ENCODE results near the gene VWA1.
"Not testable (repeated sequence)": the region's sequence is repeated elsewhere in the genome, so short reads cannot be mapped to it uniquely, and the experiment has no call there.

The VWA1 gene

GRCh38 chr1:1426496-1427105 is 8.9 kb upstream of the VWA1 start:
- CTCF ChIA-PET, result interaction anchor here (1.6 kb wide), 1 partner anchor 14 kb away, joined by 5 read pairs; no protein-coding TSS in a partner anchor

DNA sequence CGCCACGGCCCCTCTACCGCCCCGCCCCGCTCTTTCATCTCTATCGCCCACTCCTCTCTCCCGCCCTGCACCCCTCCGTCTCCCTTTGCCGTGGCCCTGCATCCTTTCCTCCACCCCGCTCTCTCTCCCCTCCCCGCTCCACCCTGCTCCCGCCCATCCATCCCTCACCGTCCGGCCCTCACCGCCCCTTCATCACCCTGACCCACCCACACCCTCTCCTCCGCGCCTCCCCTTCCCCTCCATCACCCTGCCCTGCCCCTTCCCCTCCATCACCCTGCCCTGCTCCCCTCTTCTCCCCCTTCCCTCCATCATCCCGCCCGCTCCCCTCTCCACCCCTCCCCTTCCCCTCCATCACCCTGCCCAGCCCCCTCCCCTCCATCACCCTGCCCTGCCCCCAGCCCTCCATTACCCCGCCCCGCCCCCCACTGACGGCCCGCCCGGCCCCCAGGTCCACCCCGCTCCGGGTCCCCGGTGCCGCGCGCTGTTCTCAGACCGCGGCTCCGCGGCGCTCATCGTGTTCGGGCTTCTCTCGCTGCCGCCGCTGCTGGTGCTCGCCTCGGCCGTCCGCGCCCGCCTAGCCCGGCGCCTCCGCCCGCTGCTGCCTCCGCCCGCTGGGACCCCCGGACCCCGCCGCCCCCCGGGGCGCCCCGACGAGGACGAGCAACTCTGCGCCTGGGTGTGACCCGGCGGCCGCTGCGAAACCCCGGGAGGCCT is 8.2 kb upstream of the VWA1 start:
- CTCF ChIA-PET, result interaction anchor here (1.6 kb wide), 1 partner anchor 13 kb away, joined by 5 read pairs; no protein-coding TSS in a partner anchor
- DNase-seq (ENCODE audit: low read depth, low spot score), result no peak
- peak overlapping the region; percentile 44 for H3K4me3 ChIP-seq (ENCODE audit: low read depth, low read length)
- TF ChIP-seq, protein P1, sequence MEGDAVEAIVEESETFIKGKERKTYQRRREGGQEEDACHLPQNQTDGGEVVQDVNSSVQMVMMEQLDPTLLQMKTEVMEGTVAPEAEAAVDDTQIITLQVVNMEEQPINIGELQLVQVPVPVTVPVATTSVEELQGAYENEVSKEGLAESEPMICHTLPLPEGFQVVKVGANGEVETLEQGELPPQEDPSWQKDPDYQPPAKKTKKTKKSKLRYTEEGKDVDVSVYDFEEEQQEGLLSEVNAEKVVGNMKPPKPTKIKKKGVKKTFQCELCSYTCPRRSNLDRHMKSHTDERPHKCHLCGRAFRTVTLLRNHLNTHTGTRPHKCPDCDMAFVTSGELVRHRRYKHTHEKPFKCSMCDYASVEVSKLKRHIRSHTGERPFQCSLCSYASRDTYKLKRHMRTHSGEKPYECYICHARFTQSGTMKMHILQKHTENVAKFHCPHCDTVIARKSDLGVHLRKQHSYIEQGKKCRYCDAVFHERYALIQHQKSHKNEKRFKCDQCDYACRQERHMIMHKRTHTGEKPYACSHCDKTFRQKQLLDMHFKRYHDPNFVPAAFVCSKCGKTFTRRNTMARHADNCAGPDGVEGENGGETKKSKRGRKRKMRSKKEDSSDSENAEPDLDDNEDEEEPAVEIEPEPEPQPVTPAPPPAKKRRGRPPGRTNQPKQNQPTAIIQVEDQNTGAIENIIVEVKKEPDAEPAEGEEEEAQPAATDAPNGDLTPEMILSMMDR (IDR thresholded peaks at IDR 0.05; ENCODE audit: insufficient read depth, low read length, missing control alignments), result no peak
- POLR2A ChIA-PET, result no interaction called here

More at GRCh38 chr1:1426496-1427105, 8.9 kb upstream of the VWA1 start:
- TF ChIP-seq, protein P1 (IDR thresholded peaks at IDR 0.05; ENCODE audit: insufficient read depth, low read length, missing control alignments), result no peak
- no peak overlapping the region for H3K4me3 ChIP-seq (ENCODE audit: low read depth, low read length)
- POLR2A ChIA-PET, result interaction anchor here (0.7 kb wide), 1 partner anchor 27 kb away, joined by 4 read pairs; the partner anchor contains the start of gene CCNL2
- no peak for DNase-seq (ENCODE audit: low read depth, low spot score)

DNA sequence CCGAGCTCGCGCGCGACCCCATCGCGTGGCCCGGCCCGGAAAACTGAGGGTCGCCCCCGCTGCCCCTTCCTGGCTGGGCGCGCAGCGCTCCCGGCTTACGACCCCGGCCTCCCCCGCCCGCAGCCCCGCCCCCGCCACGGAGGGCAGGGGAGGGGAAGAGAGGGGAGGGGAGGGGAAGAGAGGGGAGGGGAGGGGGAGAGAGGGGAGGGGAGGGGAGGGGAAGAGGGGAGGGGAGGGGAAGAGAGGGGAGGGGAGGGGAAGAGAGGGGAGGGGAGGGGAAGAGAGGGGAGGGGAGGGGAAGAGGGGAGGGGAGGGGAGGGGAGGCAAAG is 7.7 kb upstream of the VWA1 start:
- DNase-seq (ENCODE audit: low read depth, low spot score), result no peak
- CTCF ChIA-PET, result no interaction called here
- POLR2A ChIA-PET, result no interaction called here
- TF ChIP-seq, protein P1 (IDR thresholded peaks at IDR 0.05; ENCODE audit: insufficient read depth, low read length, missing control alignments), result no peak
- peak overlapping the region; percentile 44 for H3K4me3 ChIP-seq (ENCODE audit: low read depth, low read length)

- DNase-seq (ENCODE audit: low read depth, low spot score), result no peak
- ChIA-PET POLR2A (no interaction called here), CTCF (interaction anchor here (1.4 to 2.9 kb wide), 2 partner anchors 12 to 29 kb away, joined by 3 to 22 read pairs; partner anchors contain the start of gene CCNL2)
- TF ChIP-seq, protein P1 (IDR thresholded peaks at IDR 0.05; ENCODE audit: insufficient read depth, low read length, missing control alignments), result no peak
- H3K4me3 ChIP-seq (ENCODE audit: low read depth, low read length), result no peak overlapping the region
Measured at GRCh38 chr1:1428174-1428573, 7.3 kb upstream of the VWA1 start.

DNA sequence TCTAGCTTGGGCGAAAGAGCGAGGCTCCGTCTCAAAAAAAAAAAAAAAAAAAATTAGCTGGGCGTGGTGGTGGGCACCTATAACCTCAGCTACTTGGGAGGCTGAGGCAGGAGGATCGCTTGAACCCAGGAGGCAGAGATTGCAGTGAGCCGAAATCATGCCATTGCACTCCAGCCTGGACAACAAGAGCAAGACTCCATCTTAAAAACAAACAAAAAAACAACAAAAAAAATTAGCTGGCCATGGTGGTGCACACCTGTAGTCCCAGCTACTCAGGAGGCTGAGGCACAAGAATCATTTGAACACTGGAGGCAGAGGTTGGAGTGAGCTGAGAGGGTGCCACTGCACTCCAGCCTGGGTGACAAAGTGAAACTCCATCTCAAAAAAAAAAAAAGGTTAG is 6.5 kb upstream of the VWA1 start:
- POLR2A ChIA-PET; DNase-seq (ENCODE audit: low read depth, low spot score); H3K4me3 ChIP-seq (ENCODE audit: low read depth, low read length): not testable (repeated sequence)
- CTCF ChIA-PET, result interaction anchor here (1.4 to 2.9 kb wide), 3 partner anchors 12 to 30 kb away, joined by 3 to 22 read pairs (median 9); partner anchors contain the start of gene CCNL2

GRCh38 chr1:1429671-1430073 is 5.8 kb upstream of the VWA1 start:
- DNase-seq (ENCODE audit: low read depth, low spot score), result no peak
- ChIA-PET CTCF (interaction anchor here (1.4 to 2.9 kb wide), 3 partner anchors 11 to 31 kb away, joined by 3 to 22 read pairs (median 9); partner anchors contain the start of gene CCNL2), POLR2A (no interaction called here)
- no peak overlapping the region for H3K4me3 ChIP-seq (ENCODE audit: low read depth, low read length)
- TF ChIP-seq, protein P1 (IDR thresholded peaks at IDR 0.05; ENCODE audit: insufficient read depth, low read length, missing control alignments), result no peak

Data from AG04449 (cell line).